NCI-H1694 treated with DMSO at 0.1 percent for 48 hours (cell line): ENCODE data around the gene CDK13.

Source experiments
- DNase-seq: peaks from one replicate; lab custom pipeline; 2025; lab: John Stamatoyannopoulos, UW

The CDK13 gene

DNA sequence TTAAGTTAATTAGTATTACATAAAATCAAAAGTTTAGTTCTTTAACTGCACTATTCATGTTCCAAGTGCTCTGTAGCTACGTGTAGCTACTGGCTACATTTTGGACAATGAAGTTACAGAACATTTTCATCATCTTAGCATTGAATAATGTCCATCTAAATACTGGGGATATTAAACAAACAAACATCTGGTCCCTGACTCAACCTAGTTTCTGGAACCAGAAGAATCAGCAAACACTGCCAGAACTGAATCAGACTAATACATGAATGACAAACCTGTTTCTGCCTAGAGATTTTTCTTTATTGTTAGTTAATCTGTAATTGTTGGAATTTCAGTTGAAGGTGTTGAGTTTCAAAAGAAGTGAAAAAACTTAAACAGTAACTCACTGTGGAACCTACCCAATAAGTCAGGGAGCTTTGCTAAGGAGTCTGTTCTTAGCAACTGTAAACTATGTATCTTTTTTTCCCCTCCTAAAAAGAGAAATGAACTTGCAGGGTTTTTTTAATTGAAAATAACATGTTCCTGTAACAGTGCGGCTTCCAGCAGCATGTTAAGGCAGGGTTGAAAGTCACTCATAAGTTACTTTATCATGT lies 58.3 kb downstream of the CDK13 start:
- no peak for DNase-seq

DNA sequence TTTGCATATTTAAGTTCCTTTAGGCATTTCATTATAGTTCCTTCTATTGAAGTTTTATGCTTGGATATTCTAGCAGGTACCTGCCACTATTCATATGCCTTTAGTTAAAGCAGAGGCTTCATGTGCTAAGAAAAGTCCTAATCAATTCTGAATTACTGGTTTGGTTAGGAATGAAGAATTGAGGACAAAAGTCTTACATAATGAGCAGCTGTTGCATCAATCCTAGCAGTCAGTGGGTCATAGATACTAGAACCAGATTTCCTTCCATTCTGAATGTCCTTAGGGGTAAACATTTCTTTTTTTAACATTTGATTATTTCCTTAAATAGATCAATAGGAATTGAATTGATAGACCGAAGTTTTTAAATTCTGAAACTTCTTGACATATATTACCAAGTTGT lies 59.2 kb downstream of the CDK13 start:
- no peak for DNase-seq

DNA sequence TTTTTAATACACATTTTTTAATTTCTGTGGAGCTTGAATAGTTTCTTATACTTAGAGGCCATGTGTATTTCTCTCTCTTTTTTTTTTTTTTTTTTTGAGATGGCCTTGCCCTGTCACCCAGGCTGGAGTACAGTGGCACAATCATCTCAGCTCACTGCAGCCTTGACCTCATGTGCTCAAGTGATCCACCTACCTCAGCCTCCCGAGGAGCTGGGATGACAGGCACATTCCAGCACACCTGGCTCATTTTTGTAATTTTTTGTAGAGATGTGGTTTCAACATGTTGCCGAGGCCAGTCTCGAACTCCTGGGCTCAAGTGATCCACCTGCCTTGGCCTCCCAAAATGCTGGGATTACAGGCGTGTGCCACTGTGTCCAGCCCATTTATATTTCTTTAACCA lies 64.3 kb downstream of the CDK13 start:
- DNase-seq: no peak

DNA sequence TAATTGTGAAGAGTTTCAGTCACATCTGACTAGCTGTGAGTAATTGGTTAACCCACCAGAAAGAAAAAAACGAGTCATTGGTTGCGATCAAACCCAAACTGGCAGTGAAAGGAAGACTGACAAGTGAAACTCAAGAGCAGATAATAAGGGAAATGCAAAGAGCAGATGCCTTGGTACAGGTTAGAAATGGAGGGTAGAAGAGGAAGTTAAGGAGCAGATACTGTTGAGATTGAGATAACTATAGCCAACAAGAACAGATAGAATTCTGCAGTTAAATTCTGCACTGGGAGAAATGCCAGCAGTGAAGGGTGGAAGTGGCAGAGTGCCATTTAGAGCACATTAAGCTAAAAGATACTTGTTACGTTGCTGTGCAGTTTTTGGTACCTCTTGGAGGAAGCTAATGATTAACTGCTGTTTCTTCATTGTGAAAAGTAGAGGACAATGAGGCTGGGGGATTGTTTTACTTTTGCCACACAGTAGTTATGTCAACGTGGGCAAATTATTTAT lies 65.8 kb downstream of the CDK13 start:
- peak; percentile 42 for DNase-seq

DNA sequence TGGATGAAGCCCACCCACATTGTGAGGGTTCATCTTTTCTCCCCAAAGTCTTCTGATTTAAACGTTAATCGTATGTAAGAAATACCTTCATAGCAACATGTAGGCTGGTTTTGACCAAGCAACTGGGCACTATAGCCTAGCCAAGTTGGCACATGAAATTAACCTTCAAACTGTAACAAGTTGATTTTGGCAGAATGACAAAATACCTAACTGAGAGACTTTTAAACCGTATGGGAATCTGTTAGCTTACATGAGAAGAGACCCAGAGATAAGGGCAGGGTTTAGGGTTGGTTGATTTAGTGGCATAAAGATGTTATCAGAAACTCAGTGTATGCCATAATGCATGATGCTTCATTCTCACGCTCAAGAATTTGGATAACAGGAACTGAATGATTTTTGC lies 69.5 kb downstream of the CDK13 start:
- DNase-seq: no peak

DNA sequence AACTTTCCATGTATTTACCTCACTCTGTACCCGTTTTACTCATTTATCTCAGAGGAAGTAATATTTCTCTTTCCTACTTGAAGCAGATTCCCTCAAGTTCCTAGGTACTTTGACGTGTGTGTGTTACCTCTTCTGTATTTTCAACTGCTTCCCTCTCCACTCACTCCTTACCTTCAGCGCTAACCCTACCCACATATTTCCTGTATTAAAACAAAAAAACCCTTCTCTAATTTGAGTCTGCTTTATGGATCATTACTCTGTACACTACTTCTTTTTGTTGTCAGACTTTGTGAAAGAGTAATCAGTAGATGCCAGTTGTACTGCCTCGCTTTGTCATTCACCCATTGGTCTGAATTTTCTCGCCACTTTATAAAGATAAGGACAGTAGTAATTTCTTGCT lies 74.0 kb downstream of the CDK13 start:
- DNase-seq: no peak

DNA sequence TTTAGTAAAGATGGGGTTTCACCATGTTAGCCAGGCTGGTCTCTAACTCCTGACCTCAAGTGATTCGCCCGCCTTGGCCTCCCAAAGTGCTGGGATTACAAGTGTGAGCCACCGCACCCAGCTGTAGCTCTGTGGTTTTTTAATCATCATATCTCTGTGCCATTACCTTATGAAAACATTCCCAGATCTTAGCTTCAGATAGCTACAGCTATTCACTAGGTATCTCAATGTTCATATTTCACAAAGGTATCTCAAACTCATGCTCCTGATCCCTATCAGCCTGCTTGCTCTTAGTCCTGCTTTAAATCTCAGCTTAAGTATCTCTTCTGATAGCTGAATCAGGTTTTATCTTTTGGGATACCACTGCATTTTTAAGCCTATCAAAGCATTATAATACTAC lies 74.8 kb downstream of the CDK13 start:
- no peak for DNase-seq

DNA sequence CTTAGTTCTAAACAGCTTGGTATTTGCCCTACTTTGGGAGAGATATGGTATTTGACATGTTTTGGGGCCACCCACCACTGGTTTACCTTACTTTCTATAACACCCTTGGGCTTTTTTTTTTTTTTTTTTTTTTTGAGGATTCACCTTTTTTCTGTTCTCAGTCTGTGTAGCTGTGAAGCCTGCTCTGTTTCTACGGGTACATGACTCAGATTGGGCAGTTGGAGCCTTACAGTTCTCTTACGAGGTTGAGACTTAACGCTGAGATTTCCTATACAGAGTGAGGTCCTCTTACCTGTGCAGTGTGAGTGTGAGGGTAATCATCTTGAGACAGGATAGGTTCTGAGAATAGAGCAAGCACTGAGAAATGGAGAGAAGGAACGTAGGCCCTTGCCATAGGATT lies 77.5 kb downstream of the CDK13 start:
- no peak for DNase-seq

DNA sequence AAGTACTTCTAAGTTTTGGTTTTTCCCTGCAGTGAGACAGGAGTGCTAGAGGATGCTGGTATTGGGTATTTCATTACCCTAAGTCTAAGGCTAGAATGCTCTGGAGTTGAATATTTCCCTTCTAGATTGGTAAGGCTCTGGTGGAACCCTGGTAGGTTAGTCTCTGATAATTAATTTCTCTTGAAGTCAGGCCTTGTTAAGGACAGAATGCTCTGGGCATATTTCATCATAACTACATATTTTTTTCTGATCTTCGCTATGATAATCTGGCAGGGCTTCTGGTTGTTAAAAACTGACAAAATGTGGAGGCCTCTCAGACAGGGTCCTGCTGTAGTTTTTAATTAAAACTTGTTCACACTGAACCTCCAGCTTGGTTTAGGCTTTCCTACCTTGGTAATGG lies 83.8 kb downstream of the CDK13 start:
- no peak for DNase-seq

DNA sequence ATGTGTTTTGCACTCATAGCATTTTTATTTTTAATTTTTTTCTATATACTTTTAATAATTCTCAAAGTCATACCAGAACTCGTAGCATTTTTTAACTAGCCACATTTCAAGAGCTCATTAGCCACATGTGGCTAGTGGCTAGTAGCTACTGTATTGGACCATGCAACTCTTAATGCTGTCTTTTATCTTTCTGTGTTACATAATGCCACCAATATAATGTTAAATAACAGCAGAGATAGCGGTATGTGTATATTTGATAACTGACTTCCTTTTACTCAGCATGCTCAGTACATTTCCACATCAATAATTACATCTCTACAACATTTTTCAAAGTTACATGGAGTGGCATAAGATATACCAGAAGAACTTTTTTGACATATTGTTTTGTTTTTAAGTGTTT lies 91.4 kb downstream of the CDK13 start:
- DNase-seq: no peak

DNA sequence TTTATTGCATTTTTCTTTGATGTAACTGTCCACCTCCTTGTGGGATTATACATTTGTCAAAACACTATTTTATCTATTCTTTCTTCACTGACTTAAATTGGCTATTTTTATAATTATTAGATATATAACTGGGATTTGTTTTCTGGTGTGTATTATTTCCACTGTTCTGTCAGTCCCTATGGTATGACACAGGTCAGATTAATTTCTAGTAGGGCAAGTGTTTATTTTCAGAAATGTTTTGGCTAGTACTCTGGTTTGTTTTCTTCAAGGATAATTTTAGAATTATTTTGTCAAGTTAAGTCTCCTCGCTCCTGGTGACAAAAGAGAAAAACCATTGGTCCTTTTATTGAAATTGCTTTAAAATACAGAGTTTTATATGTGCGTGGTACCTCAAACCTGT lies 93.1 kb downstream of the CDK13 start:
- DNase-seq: no peak

DNA sequence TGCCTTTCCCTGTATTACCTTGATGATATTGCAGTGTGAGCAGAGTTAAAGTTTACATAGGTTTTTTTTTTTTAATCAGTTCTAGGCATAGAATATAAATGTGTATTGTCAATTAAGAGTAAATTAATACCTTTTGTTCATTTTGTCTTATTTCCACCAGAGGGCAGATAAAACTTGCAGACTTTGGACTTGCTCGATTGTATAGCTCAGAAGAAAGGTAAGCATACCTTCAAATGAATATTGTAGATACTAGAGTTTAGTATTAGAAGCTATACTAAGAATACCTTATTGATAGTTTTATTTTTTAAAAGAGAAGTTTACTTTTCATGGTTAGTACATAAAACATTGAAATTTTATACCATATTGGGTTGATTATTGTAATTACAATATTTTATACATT lies 97.6 kb downstream of the CDK13 start:
- peak; percentile 4 for DNase-seq

DNA sequence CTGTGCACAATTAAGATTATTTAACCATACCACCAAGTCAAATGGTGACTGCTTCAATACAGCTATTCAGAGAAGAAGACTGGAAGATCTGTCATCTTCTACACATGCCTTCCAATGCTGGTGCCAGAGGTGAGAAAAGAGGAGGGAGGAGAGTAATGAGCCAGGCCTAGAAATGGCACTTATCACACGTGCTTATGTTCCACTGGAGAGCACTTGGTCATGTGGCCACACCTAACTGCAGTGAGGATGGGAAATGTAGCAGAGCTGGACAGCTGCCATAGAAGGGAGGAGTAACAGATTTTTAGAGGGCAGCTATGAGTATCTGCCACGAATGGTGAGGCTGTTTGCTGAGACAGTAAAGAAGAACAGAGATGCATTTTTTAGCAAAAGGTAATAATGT lies 107.2 kb downstream of the CDK13 start:
- no peak for DNase-seq

DNA sequence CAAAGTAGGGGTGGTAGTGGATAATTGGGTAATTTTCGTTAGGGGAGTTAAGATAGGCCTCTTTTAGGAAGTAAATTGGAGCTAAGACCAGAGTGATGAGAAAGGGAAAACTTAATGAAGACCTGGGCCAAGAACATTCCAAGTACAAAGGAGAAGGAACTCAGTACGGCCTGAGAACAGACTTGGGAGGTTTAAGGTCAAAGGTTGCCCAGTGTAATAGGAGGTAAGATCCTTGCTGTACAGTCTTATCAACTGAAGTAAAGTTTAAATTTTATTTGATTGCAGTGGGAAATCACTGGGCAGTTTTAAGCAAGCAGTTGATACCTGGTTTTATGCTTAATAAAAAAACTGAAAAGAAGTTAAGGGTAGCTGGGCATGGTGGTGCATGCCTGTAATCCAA lies 108.0 kb downstream of the CDK13 start:
- DNase-seq: no peak

DNA sequence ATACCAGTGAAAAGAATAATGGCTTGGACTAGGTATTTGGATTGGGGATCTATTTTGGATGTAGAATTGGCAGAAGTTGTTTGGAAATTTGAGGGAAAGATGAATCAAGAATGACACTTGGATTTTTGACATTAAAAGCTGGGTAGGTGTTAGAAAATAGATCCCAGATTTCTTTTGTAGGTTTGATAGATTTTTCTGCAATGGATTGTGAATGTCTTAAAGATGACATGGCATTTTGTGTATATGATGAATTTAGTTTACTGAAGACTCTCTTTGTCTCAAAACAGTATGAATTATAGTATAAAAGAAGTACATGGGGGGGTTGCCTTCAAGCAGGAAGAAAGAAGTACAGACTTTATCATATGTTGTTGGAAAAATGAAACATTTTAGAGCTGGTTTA lies 108.6 kb downstream of the CDK13 start:
- no peak for DNase-seq

DNA sequence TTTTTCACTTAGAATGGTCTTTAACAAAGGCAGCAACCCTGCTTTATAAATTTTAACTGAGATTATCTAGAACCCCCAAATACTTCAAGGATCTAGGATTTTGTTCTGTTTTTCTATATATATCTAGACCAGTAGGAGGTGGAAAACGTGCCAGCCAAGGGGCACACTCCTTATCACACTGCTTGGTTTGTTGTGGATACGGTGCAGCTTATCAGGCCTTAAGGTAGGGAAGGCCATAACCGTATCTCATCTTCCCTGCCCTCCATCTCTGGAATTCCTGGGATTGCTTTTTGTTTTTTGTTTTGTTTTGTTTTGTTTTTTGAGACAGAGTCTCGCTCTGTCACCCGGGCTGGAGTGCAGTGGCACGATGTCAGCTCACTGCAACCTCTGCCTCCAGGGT lies 109.0 kb downstream of the CDK13 start:
- DNase-seq: no peak

DNA sequence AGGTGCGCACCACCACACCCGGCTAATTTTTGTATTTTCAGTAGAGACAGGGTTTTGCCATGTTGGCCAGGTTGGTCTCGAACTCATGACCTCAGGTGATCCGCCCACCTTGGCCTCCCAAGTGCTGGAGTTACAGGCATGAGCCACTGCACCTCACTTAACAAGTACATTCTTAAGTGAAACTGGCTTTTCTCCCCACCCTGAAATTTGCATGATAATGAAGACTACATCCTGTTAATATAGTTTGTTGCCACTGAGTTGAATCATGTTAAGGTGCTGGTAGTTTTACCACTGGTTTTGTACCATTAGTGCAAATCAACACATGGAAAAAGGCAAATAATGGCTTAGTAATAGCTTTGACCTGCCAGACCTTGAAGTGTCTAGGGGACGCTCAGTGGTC lies 122.2 kb downstream of the CDK13 start:
- DNase-seq: no peak

DNA sequence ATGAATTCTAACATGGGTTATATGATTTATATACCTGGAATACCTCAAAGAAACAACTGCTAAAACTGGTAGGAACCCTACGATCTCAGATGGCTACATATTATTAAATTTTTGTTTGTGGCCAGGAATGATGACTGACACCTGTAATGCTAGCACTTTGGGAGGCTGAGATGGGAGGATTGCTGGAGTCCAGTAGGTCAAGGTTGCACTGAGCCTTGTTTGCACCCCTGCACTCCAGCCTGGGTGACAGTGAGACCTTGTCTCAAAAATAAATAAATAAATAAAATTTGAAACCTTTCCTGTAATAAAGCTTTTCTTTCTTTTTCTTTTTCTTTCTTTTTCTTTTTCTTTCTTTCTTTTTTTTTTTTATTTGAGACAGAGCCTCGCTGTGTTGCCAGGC lies 123.2 kb downstream of the CDK13 start:
- DNase-seq: no peak

DNA sequence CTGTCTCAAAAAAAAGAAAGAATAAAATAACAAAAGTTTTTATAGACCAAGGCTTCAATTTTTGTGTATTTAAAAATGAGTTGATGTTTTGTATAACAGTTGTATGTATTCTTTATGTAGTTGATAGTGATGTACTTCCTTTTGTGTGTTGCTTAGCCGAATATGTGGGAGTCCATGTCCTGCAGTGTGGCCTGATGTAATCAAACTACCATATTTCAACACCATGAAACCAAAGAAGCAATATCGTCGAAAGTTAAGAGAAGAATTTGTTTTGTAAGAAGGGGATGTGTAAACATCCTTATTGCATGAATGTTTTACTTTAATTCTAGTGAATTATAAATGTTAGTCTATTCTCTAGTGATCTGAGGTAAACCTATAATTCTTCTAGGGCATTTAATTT lies 127.8 kb downstream of the CDK13 start:
- no peak for DNase-seq

DNA sequence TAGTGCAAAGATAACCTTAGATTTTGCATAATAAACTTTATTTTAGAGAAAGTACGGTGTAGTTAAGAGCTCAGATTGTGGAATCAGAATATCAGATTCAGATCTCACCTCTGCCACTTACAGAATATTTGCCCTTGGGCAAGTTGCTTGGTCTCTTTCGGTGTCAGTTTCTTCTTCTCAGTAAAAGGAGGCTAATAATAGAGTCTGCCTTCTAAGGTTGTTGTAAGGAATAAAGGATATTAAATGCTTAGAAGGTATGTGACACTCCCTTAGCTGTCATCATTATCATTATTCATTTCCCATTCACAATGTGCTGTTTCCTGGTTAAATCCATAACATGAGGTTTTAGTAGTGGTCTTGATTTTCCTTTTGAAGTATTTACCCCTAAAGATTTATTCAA lies 142.1 kb downstream of the CDK13 start:
- DNase-seq: no peak

DNA sequence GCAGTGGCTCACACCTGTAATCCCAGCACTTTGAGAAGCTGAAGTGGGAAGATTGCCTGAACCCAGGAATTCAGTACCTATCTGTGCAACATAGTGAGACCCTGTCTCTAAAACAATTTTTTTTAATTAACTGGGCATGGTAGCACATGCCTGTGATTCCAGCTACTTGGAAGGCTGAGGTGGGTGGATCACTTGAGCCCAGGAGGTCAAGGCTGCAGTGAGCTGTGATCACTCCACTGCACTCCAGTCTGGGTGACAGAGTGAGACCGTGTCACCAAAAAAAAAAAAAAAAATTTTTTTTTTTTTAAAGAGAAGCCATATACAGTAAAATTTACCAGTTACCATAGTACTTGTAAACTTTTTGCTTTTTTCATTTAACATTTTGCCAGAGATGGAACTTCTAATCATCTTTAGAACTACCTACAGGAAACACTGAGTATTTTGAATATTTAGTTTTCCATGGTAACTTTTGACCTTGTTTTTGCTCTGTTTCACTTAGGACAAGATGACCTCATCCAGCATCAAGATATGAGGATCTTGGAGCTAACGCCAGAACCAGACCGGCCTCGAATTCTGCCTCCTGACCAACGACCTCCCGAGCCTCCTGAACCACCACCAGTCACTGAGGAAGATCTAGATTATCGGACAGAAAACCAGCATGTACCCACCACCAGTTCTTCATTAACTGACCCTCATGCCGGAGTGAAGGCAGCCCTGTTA lies 143.7 kb downstream of the CDK13 start:
- DNase-seq: no peak

DNA sequence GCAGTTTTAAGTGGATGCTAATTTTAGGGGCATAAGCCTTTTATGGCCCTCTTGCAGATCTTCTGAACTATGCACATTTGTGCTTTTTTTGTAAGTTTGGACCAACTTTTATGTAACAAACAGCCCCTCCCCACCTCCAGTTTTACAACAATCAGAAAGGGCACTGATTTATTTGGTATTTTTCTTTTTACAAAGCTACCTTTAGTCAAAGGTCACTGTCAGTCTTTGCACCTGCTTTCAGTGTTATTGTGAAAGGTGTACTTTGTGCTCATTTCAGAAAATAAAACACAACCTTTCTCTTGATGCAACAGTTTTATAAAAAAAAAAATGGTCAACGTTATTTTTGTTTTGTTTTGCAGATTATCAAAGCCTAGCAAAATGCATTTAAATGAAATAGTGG lies 145.2 kb downstream of the CDK13 start:
- DNase-seq: no peak

DNA sequence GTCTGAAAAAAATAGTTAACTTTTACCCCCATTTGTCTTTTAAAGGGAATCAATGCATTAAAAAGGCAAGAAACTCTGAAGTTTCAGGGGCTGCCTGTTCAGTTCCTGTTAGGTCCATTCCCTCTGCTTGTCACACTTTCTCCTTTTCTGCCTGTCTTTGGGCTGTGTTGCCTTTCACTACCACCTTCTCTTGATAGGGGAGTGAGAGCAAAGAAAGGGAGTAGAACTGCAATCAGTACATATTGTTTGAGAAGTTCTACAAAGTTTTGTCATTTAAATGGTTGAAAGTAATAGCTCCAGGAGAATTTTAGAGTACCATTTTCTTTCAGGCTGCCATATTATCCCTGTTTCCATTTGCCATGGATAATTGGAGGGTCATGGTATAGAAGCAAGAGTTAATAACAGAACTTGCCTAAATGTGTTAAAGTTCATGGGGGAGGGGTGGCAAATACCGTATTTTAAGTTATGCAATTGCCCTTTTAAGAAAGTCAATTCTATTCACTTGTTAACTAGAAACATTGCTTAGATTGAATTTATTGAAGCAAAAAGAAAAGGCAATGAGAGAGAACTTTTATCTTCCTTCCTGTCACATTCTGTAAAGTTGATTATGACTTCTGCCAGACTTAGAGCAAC lies 145.8 kb downstream of the CDK13 start:
- no peak for DNase-seq

DNA sequence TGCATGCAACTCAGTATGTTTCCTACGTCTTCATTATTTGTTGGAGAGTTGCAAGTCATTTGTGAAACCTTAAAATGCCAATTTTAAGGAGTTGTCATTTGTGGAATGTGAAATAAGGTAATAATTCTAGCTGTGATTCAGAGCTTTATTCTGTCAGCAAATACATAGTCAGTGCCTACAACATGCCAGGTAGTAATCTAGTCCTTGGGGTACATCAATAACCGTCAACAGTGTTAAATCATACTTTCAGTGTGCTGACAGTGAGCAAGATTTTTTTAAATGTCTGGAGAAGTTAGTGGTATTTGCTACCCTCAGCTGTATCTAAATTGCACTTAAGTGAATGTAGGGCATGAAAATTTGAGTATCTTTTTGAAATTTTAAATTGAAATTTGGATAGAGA lies 147.7 kb downstream of the CDK13 start:
- DNase-seq: no peak
